Activated CD4-positive, alpha-beta T cell treated with anti-CD3 and anti-CD28 coated beads, Interleukin-2, Interleukin-6, amounts not matched to agents 100 ng/mL and 50 ng/mL, durations not matched to agents 16 hours and 8 hours (primary cell): ENCODE data around the gene IDE.
"Not testable (repeated sequence)": the region's sequence is repeated elsewhere in the genome, so short reads cannot be mapped to it uniquely, and the experiment has no call there.

Experiments
- DNase-seq: peaks from one replicate; pipeline ENCODE4 v3.0.0-alpha.2; 2020

The IDE gene

DNA sequence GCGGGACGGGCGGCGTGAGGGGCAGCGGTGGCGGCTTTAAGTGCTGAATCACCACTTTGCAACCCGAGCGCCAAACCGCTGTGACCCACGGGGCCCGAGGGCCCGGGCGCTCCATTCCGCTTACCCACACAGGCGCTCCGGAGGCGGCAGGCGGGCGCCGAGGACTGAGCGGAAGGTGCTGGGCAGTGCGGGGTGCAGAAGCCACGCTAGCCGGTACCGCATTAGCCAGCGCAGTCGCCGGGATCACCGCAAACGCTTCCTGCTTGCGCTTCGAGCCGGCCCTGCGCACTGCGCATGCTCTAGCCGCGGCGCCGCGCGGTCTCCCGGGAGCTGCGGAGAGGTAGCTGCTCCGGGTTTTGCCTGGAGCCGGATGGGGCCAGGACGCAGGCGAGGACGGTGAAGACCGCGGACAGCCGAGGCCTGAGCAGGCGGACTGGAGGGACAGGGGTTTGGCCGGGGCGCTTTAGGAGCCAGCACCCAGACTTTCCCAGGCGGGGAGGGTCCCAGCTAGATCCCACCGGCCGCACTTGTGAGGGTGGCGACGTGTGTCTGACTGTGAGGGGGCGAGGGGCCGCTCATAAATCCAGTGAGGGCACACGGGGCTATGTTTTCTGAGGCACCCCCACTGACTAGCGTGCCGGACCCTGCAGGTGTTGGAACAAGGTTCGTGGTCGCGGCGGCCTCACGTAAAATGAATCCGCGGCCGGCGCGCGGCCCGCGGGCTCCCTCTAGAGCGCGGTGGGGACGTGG, at the start of gene IDE:
Gene IDE, minus strand, starts transcription at position 296 of the 750 bp plus-strand sequence. Its CDS starts 74 bp downstream, at position 222.
- peak; percentile 92 for DNase-seq

DNA sequence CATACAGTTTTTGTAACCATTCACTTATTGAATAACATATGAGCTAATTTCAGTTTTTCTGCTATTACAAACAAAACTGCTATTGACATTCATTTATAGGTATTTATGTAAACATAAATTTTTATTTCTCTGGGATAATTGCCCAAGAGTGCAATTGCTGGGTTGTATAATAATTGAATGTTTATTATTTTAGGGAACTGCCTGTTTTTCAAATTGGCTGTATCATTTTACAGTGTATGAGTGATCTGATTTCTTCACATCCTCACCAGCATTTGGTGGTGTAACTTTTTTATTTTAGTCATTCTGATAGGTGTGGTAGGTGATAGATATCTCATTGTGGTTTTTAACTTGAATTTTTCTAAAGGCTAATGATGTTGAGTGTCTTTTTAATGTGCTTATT, 45.5 kb upstream of the IDE start:
- DNase-seq: no peak

DNA sequence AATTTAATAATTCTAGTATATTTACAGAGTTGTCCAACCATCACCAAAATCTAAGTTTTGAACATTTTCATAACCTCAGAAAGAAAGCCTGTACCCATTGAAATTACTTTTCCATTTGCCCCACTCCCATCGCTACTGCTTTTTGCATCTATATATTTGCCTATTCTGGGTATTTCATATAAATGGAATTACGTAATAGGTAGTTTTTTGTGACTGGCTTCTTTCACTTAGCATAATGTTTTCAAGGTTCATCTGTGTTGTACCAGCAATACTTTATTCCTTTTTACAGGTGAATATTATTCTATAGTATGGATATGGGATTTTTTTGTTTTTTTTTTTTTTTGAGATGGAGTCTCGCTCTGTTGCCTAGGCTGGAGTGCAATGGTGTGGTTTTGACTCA, 41.6 kb upstream of the IDE start:
- no peak for DNase-seq

DNA sequence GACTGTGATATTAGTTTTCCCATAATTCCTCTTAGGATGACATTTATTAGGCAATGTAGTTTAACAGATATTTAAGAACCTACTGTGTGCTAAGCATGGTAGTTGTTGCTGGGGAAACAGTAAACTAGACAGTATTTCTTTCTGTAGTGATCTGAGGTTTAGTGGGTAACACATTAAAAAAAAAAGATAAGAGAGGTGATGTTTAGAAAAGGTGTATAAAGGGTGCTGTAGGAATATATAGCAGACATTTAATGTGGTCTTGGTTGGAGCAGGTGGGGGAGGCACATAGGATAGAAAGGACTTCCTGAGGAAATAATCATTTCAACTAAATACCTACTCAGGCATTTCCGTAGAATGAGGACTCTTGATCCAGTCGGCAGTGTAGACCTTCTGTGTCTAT, 30.9 kb upstream of the IDE start:
- DNase-seq: no peak

DNA sequence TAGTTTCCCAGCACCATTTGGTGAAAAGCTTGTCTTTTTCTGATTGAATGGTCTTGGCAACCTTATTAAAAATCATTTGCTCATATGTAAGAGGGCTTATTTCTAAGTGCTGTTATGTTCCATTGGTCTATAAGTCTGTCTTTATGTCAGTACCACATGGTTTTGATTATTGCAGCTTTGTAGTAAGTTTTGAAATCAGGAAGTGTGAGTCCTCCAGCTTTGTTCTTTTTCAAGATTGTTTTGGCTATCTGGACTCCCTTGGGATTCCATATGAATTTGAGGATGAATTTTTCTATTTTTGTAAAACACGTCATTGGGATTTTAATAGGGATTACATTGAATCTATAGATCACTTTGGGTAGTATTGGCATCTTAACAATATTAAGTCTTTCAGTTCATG, 24.4 kb upstream of the IDE start:
- DNase-seq: no peak

DNA sequence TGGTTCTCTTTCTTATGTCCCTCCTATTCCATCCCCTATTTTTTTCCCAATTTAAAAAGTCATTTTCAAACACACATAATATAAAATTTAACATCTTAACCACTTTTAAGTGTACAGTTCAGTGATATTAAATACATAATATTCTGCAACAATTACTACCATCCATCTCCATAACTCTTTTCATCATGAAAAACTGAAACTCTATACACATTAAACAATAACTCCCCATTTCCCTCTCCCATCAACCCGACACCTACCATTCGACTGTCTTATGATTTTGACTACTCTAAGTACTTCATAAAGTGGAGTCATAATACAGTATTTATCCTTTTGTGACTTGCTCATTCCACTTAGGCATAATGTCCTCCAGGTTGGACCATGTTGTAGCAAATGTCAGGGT, 21.6 kb upstream of the IDE start:
- no peak for DNase-seq

DNA sequence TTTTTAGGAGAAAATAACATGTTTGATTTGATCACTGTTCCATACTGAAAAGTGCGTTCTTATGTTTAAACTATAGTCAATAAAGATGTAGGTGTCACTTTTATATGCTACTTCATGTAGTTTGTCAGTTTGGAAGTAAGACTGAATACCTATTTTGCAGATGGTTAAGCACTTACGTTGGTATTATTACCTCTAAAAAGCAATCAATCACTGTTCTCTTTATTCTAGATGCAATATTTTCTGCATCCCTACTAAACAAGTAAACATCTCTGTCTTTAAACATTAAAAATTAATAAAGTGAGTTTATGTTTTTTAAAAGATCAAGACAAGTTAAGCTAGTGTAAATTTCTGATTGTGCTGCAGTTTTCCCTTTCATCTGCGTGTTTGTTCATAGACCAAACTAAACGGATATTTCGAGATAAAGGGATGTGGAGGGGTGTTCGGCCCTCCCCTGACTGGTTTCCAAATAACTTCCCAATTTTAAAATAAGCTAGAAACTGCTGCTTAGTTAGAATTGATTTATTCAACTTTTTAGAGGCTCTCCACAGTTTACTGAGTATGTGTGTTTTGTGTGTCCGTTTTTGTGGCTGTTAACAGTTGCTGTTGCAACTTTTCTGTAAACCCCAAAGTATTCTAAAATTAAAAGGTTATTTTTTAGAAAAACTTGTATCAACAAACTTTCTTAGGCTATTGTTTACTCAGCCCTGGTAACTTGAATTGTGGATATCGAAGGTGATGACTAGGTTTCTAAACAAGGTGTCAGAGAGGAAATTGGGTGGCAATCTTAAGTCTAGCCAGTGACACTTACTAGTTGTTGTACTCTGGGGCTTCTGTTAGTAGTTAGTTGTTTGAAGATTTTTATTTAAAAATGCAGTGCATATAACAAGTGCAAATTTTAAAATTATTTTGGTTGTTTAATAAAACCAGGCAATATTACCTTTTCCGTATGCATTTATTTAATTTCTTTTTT, 20.0 kb upstream of the IDE start:
- DNase-seq: peak; percentile 57

DNA sequence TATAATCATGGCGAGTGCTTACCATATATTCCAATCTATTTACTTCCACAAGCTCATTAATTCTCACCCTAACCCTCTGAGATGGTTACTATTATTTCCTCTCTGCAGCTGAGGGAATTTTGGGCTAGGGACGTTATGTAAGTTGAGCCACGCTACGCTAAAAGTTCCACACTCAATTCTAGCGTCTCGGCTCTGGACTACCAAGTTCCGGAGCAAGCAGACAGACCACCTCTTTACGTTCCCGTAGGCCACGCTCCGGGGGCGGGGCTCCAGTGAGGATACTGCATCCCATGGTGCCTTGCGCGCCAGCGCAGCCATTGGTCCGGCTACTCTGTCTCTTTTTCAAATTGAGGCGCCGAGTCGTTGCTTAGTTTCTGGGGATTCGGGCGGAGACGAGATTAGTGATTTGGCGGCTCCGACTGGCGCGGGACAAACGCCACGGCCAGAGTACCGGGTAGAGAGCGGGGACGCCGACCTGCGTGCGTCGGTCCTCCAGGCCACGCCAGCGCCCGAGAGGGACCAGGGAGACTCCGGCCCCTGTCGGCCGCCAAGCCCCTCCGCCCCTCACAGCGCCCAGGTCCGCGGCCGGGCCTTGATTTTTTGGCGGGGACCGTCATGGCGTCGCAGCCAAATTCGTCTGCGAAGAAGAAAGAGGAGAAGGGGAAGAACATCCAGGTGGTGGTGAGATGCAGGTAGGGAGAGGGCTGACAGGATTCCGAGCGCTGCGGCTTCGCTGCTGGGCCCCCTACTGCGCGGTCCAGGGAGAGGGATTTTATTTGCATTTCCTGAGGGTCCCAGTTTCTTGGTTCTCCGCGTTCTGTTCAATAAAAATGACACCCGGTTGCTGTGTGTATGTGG, 19.1 kb upstream of the IDE start, which contains the start of gene KIF11:
Gene KIF11, plus strand, starts transcription at position 370 of the 858 bp plus-strand sequence. Its CDS starts 246 bp downstream, at position 616.
- peak; percentile 99 for DNase-seq

DNA sequence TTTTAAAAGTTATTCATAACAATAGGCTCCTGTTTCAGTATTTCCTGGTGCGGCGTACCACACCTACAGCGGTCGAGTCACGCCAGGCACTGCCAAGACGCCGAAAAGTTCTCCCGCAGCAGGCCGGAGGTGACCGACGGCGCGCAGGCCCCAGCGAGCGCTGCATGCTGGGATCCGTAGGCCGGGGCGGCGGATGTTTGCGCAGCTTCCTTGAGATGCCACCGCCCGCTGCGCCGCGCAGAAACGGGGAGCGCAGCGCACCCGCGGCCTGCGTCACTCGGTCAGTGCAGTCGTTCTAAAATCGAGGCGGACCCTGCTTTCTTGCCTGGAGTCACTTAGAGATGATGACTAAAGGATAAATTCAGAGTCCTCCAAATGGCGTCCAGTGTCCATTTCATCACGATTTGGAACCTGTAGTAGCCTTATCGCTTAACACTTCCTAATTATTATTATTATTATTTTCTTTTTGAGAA, 17.7 kb upstream of the IDE start:
- peak; percentile 94 for DNase-seq

DNA sequence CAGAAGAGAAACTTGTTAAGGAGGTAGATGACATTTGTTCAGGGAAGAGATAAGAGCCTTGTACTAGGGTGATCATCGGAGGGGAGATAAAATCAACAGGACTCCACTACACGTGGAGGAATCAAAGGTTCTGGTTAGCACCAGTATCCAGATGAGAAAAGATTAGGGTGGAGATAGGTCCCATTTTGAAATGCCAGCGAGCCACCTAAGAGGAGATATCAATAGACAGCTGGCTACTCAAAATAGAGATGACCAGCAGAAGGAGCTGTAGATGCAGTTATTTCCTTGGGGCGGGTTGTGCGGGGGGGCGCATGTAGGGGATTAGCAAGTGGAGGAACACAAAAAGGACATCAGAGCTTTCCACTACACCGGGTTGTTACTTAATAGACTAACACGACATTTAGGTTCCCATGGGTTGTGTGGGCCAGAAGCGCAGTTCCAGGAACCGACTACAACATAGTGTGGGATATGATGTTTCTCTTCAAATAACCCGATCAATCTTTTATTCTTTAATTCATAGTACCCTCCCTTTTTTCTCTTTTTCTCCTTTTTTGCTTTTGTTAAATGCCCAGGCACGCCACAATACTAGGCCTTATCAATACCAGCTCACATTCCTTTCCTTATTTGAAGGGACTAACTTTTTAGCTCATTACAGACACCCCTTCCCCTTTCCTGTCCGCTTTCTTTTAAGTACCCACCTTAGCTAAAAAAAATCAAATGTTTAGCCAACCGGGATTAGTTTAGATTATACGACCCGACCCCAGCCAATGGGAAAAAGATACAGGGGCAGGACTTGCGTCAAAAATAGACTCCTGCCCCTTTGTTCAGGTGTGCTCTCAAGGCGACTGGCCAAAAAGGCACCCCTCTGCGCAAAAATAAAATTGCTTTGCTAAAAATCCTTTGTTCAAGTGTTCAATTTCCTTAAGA, 17.0 kb upstream of the IDE start:
- DNase-seq: peak; percentile 18

DNA sequence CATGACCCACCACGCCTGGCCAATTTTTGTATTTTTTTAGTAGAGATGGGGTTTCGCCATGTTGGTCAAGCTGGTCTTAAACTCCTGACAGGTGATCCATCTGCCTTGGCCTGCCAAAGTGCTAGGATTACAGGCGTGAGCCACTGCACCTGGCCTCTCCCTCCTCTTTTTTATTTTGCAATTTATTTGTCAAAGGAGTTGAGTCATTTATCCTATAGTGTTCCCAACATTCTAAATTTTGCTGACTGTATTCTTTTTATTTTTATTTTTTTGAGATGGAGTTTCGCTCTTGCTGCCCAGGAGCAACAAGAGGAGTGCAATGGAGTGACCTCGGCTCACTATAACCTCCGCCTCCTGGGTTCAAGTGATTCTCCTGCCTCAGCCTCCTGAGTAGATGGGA, 8.5 kb upstream of the IDE start:
- DNase-seq: not testable (repeated sequence)

DNA sequence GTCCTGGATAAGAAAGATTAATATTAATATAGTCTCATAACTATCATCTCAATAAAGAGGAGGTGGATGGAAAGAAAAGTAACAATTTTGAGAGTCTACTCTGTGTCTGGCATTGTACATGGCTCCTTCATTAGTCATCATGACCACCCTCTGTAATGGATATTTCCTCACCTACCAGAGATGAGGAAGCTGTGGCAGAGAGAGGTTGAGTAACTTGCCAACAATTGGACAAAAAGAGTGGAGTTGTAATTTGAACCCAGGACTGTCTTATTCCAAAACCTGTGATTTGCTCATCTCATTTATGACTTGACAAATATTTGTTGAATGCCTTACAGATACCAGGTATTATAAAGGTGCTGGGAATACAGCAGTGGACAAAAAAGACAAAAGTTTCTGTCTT, 2.1 kb upstream of the IDE start:
- no peak for DNase-seq

DNA sequence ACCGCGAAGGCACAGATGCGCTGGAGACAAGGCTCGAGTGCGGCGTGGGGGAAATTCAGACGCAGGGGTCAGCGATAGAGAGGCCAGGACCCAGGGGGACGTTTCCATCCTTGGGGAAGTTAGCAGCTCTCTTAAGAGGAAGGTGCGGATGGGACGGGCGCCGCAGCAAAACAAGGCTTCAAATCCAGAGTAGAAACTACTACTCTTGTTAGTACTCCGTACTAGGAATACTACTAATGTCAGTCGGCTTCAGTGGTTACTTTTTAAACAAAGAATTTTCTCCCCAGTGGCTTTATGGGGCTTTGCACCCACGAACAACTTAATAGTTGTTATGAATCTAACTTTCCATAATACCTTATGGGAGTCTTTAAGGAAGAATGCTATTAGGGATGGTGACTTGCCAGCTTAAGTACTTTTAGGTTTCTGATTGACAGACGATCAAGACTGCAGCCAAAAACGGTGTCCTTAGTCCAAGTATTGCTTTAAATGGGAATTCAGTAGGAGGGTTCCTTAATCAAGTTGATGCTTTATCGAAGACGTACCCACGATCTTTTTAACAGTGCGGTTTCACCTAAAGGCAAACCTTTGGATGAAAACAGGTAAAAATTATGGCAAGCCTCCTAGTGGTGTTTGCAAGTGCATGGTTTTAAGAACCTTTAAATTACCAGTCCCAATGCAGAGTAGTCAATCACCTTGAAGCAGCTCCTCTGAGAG, 812 bp upstream of the IDE start:
- peak; percentile 26 for DNase-seq

DNA sequence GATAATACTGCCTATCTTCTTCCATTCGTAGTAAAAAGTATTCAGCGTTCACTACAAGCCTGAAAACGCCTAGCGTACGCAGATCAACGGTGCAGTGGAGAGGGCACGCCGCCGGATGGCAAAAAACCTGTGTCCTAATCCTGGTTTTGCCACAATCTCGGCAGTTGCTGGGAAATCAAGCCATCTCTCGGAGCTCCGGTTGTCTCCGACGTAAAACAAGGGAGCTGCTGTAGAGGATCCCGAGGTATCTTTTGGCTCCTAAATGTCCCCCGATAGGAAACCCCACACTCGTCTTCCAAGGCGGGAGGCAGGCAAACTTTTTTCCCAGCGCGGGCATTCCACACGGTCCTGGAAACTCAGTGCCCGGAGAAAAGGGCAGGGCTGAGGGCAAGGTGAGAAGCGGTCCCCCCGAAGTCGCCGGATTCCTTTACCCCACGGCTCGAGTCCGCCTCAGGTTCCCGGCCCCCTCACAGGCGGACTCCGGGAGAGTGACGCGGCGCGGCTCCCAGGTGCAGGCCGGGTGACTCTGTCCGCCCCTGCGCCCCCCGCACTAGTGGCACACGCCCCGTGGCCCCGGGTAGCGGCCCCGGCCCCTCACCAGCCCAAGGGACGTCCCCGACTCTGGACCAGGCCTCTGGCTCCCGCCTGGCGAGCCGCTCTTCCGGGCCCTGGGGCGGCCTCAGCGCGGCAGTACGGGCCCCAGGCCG, 649 bp downstream of the IDE start:
- peak; percentile 47 for DNase-seq

DNA sequence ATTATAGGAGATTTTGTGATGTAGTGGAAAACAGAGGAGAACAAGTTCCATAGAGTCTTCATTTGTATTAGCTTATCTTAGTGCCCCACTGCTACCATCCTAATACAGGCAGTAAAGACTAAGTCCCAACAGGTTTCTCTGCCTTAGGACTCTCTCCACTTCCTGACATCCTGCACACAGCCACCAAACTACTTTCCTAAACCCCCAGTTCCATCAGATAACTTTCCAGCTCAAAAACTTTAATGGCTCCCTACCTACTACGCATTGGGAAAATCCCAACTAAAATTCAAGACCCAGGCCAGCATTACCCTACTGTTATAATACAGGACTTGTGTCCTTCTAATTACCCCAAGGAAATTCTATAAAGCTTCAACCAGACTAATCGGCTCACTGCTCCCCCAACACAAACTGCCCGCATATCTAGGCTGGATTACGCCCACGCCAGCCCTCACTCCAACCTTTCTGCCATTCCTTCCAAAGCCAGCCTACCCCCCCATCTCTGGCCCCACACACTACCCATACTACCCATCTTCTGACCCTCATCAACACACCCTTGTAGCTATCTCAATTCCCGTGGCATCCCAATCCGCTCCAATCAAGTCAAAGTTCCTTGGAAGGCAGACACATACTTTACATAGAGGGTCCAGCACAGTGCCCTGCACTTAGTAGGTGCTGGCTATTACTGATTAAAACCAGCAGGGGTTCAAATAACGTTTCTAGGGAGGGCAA, 1.4 kb downstream of the IDE start:
- DNase-seq: no peak

DNA sequence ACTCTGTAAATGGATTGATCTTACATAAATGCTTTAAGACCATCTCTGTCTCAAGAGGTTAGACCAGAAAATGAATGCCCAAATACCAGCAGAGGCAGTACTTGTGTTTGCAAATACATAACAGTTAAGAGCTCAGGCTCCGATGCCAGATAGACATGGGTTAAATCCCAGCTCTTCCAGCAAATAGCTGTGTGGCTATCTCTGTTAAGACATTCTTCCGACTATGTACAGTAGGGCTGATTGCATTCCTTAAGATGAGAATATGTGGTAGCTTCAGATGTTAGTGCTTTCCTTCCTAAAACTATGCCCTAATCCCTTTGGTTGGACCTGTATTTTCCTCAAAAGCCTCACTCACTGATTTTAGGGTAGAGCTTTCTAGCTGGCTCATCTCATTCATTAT, 2.2 kb downstream of the IDE start:
- DNase-seq: no peak

DNA sequence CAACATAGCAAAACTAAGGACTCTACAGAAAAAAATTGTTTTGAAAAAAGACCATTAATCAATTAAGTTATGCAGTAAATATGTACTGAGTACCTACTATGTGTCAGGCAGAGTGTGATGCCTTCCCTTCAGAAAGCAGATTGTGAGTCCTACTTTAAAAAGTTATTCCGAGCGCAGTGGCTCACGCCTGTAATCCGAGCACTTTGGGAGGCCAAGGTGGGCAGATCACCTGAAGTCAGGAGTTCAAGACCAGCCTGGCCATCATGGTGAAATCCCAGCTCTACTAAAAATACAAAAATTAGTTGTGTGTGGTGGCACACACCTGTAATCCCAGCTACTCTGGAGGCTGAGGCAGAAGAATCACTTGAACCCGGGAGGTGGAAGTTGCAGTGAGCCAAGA, 4.2 kb downstream of the IDE start:
- DNase-seq: not testable (repeated sequence)

DNA sequence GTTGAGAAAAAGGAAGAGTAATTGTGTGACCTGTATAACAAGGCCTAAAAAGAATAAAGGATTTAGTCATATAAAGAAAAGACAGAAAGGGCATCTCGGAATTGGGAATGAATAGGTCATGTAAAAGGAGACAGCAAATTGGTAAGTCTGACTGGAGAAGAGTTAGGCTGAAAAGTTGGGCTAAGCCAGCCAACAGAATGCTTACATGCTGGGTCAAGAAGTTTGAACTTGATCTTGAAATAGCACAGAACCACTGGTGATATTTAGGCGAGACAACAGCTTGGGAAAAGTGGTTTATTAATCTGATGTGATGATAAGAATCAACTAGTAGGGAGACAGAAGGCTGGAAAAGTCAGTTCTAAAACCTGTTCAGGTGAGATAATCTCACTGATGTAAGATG, 4.8 kb downstream of the IDE start:
- DNase-seq: no peak

DNA sequence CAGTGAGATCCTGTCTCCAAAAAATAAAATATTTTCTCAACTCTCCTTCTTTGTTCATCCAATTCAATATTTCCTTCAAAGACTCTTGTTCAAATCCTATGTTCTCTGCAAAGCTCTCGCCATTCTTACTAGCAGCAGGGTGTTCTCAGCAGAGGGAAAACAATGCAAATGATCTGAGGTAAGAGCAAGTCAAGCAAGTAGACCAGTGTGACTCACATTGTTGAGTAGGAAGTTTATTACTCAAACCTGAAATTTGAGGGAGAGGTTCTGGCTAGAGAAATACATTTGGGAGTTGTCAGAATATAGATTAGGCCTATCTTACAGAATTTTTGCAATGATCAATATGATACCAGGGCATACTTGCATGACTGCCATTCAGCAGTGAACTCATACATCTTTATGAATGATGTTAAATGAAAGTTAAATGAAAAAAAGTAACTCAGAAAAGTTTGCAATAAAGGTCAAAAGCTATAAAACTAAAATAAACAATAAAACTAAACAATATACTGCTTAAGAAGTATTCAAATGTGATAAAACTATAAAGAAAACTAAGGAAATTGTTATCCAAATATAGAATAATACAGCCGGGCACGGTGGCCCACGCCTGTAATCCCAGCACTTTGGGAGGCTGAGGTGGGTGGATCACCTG, 5.8 kb downstream of the IDE start:
- DNase-seq: peak; percentile 65
